ENCODE measurements around the gene CAGE1.

DNA sequence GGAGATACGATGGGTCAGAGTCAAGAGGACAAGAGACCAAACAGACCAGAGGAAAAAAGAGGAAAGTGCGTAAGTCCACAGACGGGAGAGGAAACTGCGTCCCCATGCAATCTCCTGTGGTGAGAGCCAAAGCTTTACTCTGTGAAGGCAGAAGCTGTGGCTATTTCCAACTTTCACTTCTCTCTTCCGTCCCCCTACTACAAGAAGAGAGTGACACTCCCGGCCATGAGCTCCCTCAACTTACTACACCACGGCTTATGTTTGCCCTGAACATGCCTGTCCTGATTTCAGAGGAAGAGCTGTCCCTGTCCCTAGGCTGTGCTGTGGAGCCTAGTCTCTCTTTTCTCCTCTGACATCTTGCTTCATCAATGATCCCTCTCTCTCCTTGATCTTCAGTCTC is 65.0 kb downstream of the CAGE1 start:
- TF ChIP-seq, protein P1, sequence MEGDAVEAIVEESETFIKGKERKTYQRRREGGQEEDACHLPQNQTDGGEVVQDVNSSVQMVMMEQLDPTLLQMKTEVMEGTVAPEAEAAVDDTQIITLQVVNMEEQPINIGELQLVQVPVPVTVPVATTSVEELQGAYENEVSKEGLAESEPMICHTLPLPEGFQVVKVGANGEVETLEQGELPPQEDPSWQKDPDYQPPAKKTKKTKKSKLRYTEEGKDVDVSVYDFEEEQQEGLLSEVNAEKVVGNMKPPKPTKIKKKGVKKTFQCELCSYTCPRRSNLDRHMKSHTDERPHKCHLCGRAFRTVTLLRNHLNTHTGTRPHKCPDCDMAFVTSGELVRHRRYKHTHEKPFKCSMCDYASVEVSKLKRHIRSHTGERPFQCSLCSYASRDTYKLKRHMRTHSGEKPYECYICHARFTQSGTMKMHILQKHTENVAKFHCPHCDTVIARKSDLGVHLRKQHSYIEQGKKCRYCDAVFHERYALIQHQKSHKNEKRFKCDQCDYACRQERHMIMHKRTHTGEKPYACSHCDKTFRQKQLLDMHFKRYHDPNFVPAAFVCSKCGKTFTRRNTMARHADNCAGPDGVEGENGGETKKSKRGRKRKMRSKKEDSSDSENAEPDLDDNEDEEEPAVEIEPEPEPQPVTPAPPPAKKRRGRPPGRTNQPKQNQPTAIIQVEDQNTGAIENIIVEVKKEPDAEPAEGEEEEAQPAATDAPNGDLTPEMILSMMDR (IDR thresholded peaks at IDR 0.05): no peak
- no peak for TF ChIP-seq POLR2A (IDR thresholded peaks at IDR 0.05)

All from ovary (tissue), 3 donors.